ENCODE measurements around the gene CSTPP1.
A peak's percentile ranks its signal among the peaks of the same experiment; 100 is the strongest.

CSTPP1 gene

GRCh38 chr11:47165253-47165840, 228.8 kb downstream of the CSTPP1 start:
- no peak for FAIRE-seq

GRCh38 chr11:47166368-47166767, 229.8 kb downstream of the CSTPP1 start:
- FAIRE-seq: no peak

GRCh38 chr11:47171061-47171838, 234.7 kb downstream of the CSTPP1 start:
- no peak for FAIRE-seq

GRCh38 chr11:47171856-47172255, 235.3 kb downstream of the CSTPP1 start:
- no peak for FAIRE-seq

- no peak for FAIRE-seq
These were observed 236.3 kb downstream of the CSTPP1 start for GRCh38 chr11:47172740-47173336.

GRCh38 chr11:47175746-47176327, 239.3 kb downstream of the CSTPP1 start:
- FAIRE-seq: no peak

- peak; percentile 66 for FAIRE-seq
These were observed 240.0 kb downstream of the CSTPP1 start, which contains the start of gene ARFGAP2 for GRCh38 chr11:47176328-47177228. Gene ARFGAP2, minus strand, starts transcription at chr11:47176879. Its CDS starts 26 bp downstream, at chr11:47176853.

GRCh38 chr11:47177229-47177845, 240.8 kb downstream of the CSTPP1 start:
- FAIRE-seq: peak; percentile 42

GRCh38 chr11:47177846-47178245, 241.3 kb downstream of the CSTPP1 start:
- FAIRE-seq: no peak

- no peak for FAIRE-seq
These were observed 241.8 kb downstream of the CSTPP1 start for GRCh38 chr11:47178316-47178715.

GRCh38 chr11:47178737-47179654, 242.4 kb downstream of the CSTPP1 start:
- FAIRE-seq: no peak

- FAIRE-seq: peak; percentile 52
These were observed 243.1 kb downstream of the CSTPP1 start for GRCh38 chr11:47179655-47179991.

- no peak for FAIRE-seq
These were observed 243.6 kb downstream of the CSTPP1 start for GRCh38 chr11:47180006-47180787.

- no peak for FAIRE-seq
These were observed 244.7 kb downstream of the CSTPP1 start for GRCh38 chr11:47181271-47181670.

GRCh38 chr11:47182380-47182779, 245.8 kb downstream of the CSTPP1 start:
- FAIRE-seq: no peak

GRCh38 chr11:47183031-47183856, 246.7 kb downstream of the CSTPP1 start:
- no peak for FAIRE-seq

GRCh38 chr11:47183969-47184368, 247.4 kb downstream of the CSTPP1 start:
- FAIRE-seq: no peak

GRCh38 chr11:47184711-47185304, 248.2 kb downstream of the CSTPP1 start:
- no peak for FAIRE-seq
